Right lobe of liver (tissue), 6 donors: ENCODE results near the gene TBC1D2B. TPM values are rescaled to one million over a fixed set of nuclear protein-coding genes. Genes with fewer than 3 reads are reported as not detected.
A peak's percentile ranks its signal among the peaks of the same experiment; 100 is the strongest.
"Not testable (repeated sequence)": the region's sequence is repeated elsewhere in the genome, so short reads cannot be mapped to it uniquely, and the experiment has no call there.

Source experiments
- ATAC-seq, 4 donors: fragments of 200-7000 bp; cut with Tn5 transposase; one replicate each; pipeline ENCODE4 v1.9.1; 2020; ENCODE audit warnings: mild to moderate bottlenecking in 4 of 4, moderate library complexity in 4 of 4
- DNase-seq, 3 donors: peaks; one replicate each; pipeline ENCODE4 v3.0.0-alpha.2; 2020
- H3K27ac ChIP-seq, 3 donors: fragments of 200-600 bp; one replicate each; pipeline ENCODE4 v1.8.0; 2022
- H3K27me3 ChIP-seq, 2 donors: fragments of 200-600 bp; one replicate each; pipeline ENCODE4 v1.8.0; 2022
- H3K36me3 ChIP-seq, 4 donors: fragments of 200-600 bp; sonication (generic) in 1 of 4; one replicate each; pipeline versions ENCODE4 v1.5.1 to v1.8.0; 2017 to 2022; ENCODE audit warnings: control low read depth in 1 of 4
- H3K4me1 ChIP-seq, 4 donors: fragments of 200-600 bp; sonication (generic) in 1 of 4; one replicate each; pipeline versions ENCODE4 v1.5.1 to v1.8.0; 2017 to 2022; ENCODE audit warnings: control low read depth in 1 of 4
- H3K4me3 ChIP-seq, 3 donors: fragments of 200-600 bp; one replicate each; pipeline ENCODE4 v1.8.0; 2022
- H3K9me3 ChIP-seq, 4 donors: fragments of 200-600 bp; sonication (generic) in 1 of 4; one replicate each; pipeline versions ENCODE4 v1.5.1 to v1.8.0; 2017 to 2022; ENCODE audit warnings: control low read depth in 1 of 4
- CTCF ChIP-seq, 4 donors: fragments of 200-600 bp in 3 of 4; fragments of 450-650 bp in 1 of 4; IDR thresholded peaks; one replicate each; pipeline versions ENCODE4 v1.5.1 to v1.8.0; 2016 to 2022; ENCODE audit warnings: antibody characterized with exemption in 4 of 4, mild to moderate bottlenecking in 2 of 4
- POLR2A ChIP-seq: fragments of 450-650 bp; IDR thresholded peaks from one replicate; pipeline ENCODE4 v1.6.1; 2017; ENCODE audit warnings: antibody characterized with exemption, mild to moderate bottlenecking
- WGBS: methylation state at CpG from one replicate; pipeline ENCODE4 v1.1.6; 2018; ENCODE audit warnings: low coverage, low lambda C conversion rate; ENCODE audit not compliant: insufficient coverage; ENCODE audit errors: missing lambda C conversion rate; 5-methylcytosine and 5-hydroxymethylcytosine counted together
- intact Hi-C, 2 donors: fragments of 100-400 bp; cut with DNase I; formaldehyde crosslinking; loops; one replicate each; pipeline versions ENCODE4 v1.11.2 to v1.14.1; 2022
- total RNA-seq, 6 experiments: library from RNA; depleted of rRNA in 2 of 6; stranded (reverse); fragments of >200 nt in 2 of 6; fragmentation: NEBNext Ultra II Directional in 3 of 6; extraction: Animal tissue kit (Norgen Biotek cat#: 25700) in 3 of 6; gene quantifications; one replicate each; pipeline versions ENCODE4 v1.1.0 to v1.2.4, GENCODE V29; 2016 to 2023
- donor health status: DM: no; HTN: yes; CAD: no.
- donor health status: DM: no; HTN: no; CAD: no.
- donor health status: DM: no; HTN: no; CAD: no.
- donor health status: DM: no; HTN: yes; CAD: no.
- donor health status: DM: no; HTN: yes; CAD: no.

TBC1D2B gene
- total RNA-seq, 6 experiments from 2014 or later = 23.7 to 81.4 (median 29.6) TPM

DNA sequence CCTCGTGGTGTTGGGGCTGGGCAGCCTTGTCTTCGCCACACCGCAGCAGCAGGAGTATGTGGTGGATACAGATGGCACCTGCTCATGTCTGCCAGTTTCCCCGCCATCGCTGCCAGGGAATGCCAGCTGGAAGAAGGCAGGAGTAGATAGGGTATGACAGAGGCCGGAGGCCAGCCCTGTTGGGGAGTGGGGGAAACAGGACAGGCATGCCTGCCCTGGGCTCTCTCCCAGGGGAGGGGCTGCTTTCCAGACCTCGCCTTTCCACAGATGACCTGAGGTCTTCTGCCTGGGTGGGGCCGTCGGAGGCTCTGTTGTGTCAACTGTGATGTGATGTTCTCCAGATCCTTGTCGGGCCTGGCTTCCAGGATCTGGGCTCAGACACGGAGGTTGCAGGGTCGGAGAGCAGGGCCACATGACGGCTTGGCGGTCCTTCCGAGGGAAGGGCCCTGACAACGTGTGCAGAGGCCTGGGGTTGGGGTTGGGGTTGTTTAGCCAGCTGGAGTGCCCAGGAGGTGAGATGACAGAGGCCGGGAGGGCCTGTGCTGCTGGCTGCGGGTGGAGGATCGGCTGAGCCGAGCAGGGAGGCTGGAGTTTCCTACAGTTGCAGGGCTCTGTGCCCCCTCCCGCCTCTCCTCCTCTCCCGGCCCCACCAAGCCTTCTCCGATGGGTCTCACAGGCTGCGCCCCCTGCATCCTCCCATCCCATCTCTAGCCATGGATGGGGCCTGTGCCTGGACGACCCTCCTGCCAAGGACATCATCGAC lies 102.0 kb downstream of the TBC1D2B start:
- TF ChIP-seq CTCF (IDR thresholded peaks at IDR 0.05) (no peak), POLR2A (no peak)
- DNase-seq = peak in 1 of 3 donors; percentile 43
- Histone ChIP-seq H3K27me3 (no peaks in the 10 kb centered on the region), H3K27ac (no peak overlapping the region), H3K36me3 (no peaks in the 10 kb centered on the region), H3K4me1 (no peaks in the 10 kb centered on the region), H3K9me3 (no peaks in the 10 kb centered on the region), H3K4me3 (no peak overlapping the region)
- intact Hi-C loops = no loop called here
- WGBS = 71% methylated on average over 6 of the region's 26 CpGs
- no peak for ATAC-seq

DNA sequence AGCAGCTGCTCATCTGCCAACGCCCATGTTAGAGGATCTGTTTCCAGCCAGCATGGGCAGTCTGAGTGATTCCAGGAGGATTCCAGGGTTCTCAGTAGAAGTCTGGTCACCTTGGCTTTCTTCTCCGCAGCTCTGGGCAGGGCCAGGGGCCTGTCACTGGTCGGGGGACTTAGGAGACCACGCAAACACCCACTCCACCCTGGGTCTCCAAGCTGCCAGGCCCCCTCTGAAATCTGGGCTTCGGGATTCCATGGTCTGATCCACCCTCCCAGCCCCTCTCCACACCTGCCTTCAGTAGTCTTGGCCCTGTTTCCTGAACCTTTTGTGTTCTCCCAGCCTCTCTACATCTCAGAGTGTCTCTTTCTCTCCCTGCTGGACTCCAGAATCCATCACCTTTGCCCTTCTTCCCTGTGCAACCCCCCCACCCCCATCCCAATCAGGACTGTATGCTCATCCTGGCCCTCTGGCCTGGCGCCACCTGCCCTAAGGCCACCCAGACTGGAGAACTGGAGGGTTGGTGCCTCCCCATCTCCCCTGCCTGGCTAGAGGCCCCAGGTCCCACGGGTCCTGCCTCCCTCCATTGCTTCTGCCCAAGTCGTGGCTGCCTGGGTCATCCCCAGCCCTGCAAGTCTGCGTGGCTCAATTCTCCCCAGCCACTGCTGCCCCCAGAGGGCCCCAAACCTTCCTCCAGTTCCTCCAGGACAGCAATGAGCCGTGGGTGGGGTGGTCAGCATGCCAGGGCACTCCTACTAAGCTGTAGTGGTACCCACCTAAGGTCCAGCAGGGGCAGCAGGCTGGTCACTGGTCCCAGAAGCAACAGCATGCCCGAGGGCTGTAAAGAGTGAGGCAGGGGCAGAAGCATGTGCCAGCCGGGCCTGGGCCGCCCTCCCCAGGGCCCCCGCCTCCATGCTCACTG lies 102.8 kb downstream of the TBC1D2B start:
- Histone ChIP-seq H3K4me3 (no peak overlapping the region), H3K27ac (no peak overlapping the region), H3K27me3 (no peaks in the 10 kb centered on the region), H3K36me3 (no peaks in the 10 kb centered on the region), H3K9me3 (no peaks in the 10 kb centered on the region), H3K4me1 (no peaks in the 10 kb centered on the region)
- DNase-seq (peak in 1 of 3 donors; percentile 40), ATAC-seq (no peak)
- intact Hi-C loops = no loop called here
- 80% methylated on average over 8 of the region's 14 CpGs for WGBS
- TF ChIP-seq POLR2A = no peak

- Histone ChIP-seq H3K36me3 (no peaks in the 10 kb centered on the region), H3K9me3 (no peaks in the 10 kb centered on the region), H3K4me1 (no peaks in the 10 kb centered on the region), H3K27me3 (no peaks in the 10 kb centered on the region), H3K4me3 (no peak overlapping the region), H3K27ac (no peak overlapping the region)
- WGBS = no CpG with 5 or more reads among the region's 6 CpGs
- intact Hi-C loops = no loop called here
- peak; percentile 81 to 91 (median 84) for ATAC-seq
- TF ChIP-seq CTCF (IDR thresholded peaks at IDR 0.05) (no peak), POLR2A (no peak)
- DNase-seq = peak in 2 of 3 donors; percentile 70 to 79
Observed at GRCh38 chr15:77974098-77974414, 103.5 kb downstream of the TBC1D2B start.

GRCh38 chr15:77973273-77974097 lies 104.0 kb downstream of the TBC1D2B start:
- peak in 1 of 3 donors; percentile 1 for DNase-seq

DNA sequence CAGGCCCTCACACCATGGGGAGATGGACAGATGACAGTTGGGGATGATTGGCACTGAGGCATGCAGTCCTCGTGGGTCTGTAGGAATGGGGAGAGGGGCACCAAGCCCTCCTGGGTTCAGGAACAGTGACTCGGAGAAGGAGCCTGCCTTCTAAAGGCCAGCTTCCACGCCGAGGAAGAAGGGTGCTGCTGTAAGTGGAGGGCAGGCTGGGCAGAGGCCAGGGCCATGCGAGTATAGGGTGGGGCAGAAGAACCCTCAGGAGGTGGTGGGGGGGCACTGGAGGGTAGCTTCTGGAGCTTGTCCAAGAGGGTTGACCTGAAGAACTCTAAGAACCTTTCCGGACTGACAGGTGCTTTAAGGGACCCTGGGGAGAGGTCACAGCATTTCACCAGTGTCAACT lies 104.8 kb downstream of the TBC1D2B start:
- H3K27me3 ChIP-seq, ATAC-seq, intact Hi-C loops, H3K4me1 ChIP-seq, H3K27ac ChIP-seq, H3K36me3 ChIP-seq, H3K9me3 ChIP-seq, H3K4me3 ChIP-seq: not testable (repeated sequence)
- 74% methylated on average over 4 of the region's 6 CpGs for WGBS
- DNase-seq = peak in 1 of 3 donors; percentile 2

More at GRCh38 chr15:77973273-77974097, 104.0 kb downstream of the TBC1D2B start:
- peak; percentile 8 to 39 (median 26) for ATAC-seq
- H3K4me3 ChIP-seq, H3K4me1 ChIP-seq, H3K27ac ChIP-seq, intact Hi-C loops, H3K36me3 ChIP-seq, H3K9me3 ChIP-seq, H3K27me3 ChIP-seq: not testable (repeated sequence)
- no CpG with 5 or more reads among the region's 22 CpGs for WGBS

DNA sequence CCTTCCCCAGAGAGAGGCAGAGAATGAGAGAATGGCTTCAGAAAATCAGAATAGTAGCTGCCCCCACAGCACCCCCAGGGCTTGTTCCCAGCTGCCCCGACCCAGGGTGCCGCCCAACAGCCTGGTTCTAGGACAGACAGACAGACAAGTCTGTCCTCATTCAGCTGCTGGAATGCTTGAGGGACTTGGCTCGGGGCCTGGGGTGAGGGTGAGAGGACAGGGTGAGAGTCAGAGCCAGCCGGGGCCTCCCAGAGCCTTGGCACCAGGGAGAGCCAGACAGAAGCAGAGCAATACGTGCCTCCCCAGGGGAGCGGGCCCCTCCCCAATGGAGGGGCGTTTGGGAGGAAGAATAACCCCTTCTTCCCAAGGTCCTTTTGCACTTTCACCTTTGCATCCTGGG lies 105.6 kb downstream of the TBC1D2B start:
- H3K4me1 ChIP-seq, H3K27me3 ChIP-seq, intact Hi-C loops, H3K4me3 ChIP-seq, H3K9me3 ChIP-seq, ATAC-seq, H3K27ac ChIP-seq, H3K36me3 ChIP-seq: not testable (repeated sequence)
- 60% methylated on average over 1 of the region's 7 CpGs for WGBS
- peak in 1 of 3 donors; percentile 23 for DNase-seq

- H3K9me3 ChIP-seq, H3K4me3 ChIP-seq, H3K27me3 ChIP-seq, ATAC-seq, intact Hi-C loops, H3K4me1 ChIP-seq, H3K36me3 ChIP-seq, H3K27ac ChIP-seq, DNase-seq: not testable (repeated sequence)
- 92% methylated on average over 2 of the region's 4 CpGs for WGBS
Observed at GRCh38 chr15:77970813-77971360, 106.6 kb downstream of the TBC1D2B start.
